ENCODE results near the gene MT1E.

The MT1E gene

GRCh38 chr16:56626685-56627084 is 1.1 kb downstream of the MT1E start:
- no peak for DNase-seq (ENCODE audit: low spot score)

GRCh38 chr16:56628486-56629350 is 3.1 kb downstream of the MT1E start:
- DNase-seq (ENCODE audit: low spot score): no peak

- DNase-seq (ENCODE audit: low spot score): no peak
Measured at GRCh38 chr16:56629531-56629930, 4.0 kb downstream of the MT1E start.

- no peak for DNase-seq (ENCODE audit: low spot score)
Measured at GRCh38 chr16:56630134-56630533, 4.6 kb downstream of the MT1E start.

- no peak for DNase-seq (ENCODE audit: low spot score)
Measured at GRCh38 chr16:56631197-56631596, 5.6 kb downstream of the MT1E start.

- no peak for DNase-seq (ENCODE audit: low spot score)
Measured at GRCh38 chr16:56631832-56632155, 6.2 kb downstream of the MT1E start.

GRCh38 chr16:56632156-56632847 is 6.7 kb downstream of the MT1E start, which contains the start of gene MT1M:
Gene MT1M, plus strand, starts transcription at chr16:56632659. Its CDS starts 73 bp downstream, at chr16:56632732.
- DNase-seq (ENCODE audit: low spot score): peak; percentile 55

- DNase-seq (ENCODE audit: low spot score): no peak
Measured at GRCh38 chr16:56632848-56633365, 7.3 kb downstream of the MT1E start.

GRCh38 chr16:56633535-56633934 is 8.0 kb downstream of the MT1E start:
- DNase-seq (ENCODE audit: low spot score): no peak

- DNase-seq (ENCODE audit: low spot score): no peak
Measured at GRCh38 chr16:56634715-56635440, 9.3 kb downstream of the MT1E start.

GRCh38 chr16:56635441-56635967 is 9.9 kb downstream of the MT1E start:
- no peak for DNase-seq (ENCODE audit: low spot score)

- DNase-seq (ENCODE audit: low spot score): no peak
Measured at GRCh38 chr16:56636616-56637413, 11.2 kb downstream of the MT1E start.

GRCh38 chr16:56637814-56638750 is 12.5 kb downstream of the MT1E start, which contains the start of gene MT1A:
Gene MT1A, plus strand, starts transcription at chr16:56638666. Its CDS starts 73 bp downstream, at chr16:56638739.
- DNase-seq (ENCODE audit: low spot score): no peak

- DNase-seq (ENCODE audit: low spot score): no peak
Measured at GRCh38 chr16:56639045-56639444, 13.5 kb downstream of the MT1E start.

GRCh38 chr16:56640076-56640475 is 14.5 kb downstream of the MT1E start:
- no peak for DNase-seq (ENCODE audit: low spot score)

GRCh38 chr16:56641166-56641565 is 15.6 kb downstream of the MT1E start:
- DNase-seq (ENCODE audit: low spot score): no peak

GRCh38 chr16:56643080-56643778 is 17.6 kb downstream of the MT1E start:
- no peak for DNase-seq (ENCODE audit: low spot score)

GRCh38 chr16:56643833-56644232 is 18.3 kb downstream of the MT1E start:
- DNase-seq (ENCODE audit: low spot score): no peak

- no peak for DNase-seq (ENCODE audit: low spot score)
Measured at GRCh38 chr16:56645311-56645710, 19.7 kb downstream of the MT1E start.

Measured in putamen (tissue), 1 donor.